Epithelial cell of esophagus (primary cell): ENCODE measurements around the gene UMAD1.
A peak's percentile ranks its signal among the peaks of the same experiment; 100 is the strongest.

ENCODE experiments used
- DNase-seq: peaks from one replicate; pipeline ENCODE4 v3.0.0; 2010; ENCODE audit warnings: low read depth
- H3K4me3 ChIP-seq: 2 replicates; pipeline ENCODE4 v1.5.1; 2011; ENCODE audit warnings: mild to moderate bottlenecking, low read length, control low read depth
- TF ChIP-seq, protein P1 (sequence below): IDR thresholded peaks from 2 replicates; pipeline ENCODE4 v1.5.1; 2011; ENCODE audit warnings: low read depth, mild to moderate bottlenecking, low read length, control low read depth, inconsistent platforms; ENCODE audit not compliant: insufficient read depth; ENCODE audit errors: missing control alignments

UMAD1 gene

GRCh38 chr7:7848892-7849291, 208.3 kb downstream of the UMAD1 start:
- H3K4me3 ChIP-seq = no peak overlapping the region
- TF ChIP-seq, protein P1, sequence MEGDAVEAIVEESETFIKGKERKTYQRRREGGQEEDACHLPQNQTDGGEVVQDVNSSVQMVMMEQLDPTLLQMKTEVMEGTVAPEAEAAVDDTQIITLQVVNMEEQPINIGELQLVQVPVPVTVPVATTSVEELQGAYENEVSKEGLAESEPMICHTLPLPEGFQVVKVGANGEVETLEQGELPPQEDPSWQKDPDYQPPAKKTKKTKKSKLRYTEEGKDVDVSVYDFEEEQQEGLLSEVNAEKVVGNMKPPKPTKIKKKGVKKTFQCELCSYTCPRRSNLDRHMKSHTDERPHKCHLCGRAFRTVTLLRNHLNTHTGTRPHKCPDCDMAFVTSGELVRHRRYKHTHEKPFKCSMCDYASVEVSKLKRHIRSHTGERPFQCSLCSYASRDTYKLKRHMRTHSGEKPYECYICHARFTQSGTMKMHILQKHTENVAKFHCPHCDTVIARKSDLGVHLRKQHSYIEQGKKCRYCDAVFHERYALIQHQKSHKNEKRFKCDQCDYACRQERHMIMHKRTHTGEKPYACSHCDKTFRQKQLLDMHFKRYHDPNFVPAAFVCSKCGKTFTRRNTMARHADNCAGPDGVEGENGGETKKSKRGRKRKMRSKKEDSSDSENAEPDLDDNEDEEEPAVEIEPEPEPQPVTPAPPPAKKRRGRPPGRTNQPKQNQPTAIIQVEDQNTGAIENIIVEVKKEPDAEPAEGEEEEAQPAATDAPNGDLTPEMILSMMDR = no peak
- peak; percentile 7 for DNase-seq

DNA sequence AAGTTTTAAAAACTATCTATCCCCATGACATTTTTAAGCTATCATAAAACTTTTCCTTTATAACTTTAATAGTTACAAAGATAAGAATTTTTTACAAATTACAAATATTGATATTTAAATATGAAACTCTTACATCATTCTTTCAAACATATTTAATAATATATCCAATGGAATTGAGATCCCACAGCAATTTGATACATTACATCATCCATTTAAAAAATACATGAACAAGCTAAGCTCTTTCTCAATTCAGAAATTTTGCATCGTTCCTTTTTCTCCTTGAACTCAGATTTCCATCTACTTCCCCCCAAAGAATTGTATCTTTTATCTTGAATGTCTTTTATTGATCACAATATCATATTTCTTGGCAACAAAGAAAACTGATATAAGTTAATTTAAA, 209.6 kb downstream of the UMAD1 start:
- TF ChIP-seq, protein P1 = no peak
- H3K4me3 ChIP-seq = no peak overlapping the region
- no peak for DNase-seq

GRCh38 chr7:7851381-7851780, 210.8 kb downstream of the UMAD1 start:
- peak; percentile 8 for DNase-seq
- H3K4me3 ChIP-seq = no peak overlapping the region
- TF ChIP-seq, protein P1 = no peak

DNA sequence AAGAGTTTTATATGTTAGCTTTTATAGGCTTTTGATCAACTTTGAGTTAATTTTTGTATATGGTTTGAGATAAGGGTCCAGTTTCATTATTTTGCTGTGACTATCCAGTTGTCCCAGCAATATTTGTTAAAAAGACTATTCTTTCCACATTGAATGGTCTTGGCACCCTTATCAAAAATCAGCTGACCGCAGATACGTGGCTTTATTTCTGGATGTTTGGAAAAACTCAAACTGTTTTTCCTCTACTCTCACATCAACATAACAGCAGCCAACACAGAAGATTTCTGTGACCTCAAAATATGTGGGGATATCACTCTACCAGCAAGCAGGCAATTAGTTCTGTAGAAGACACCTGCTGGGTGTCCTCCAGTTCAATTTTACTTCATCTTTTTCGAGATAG, 211.4 kb downstream of the UMAD1 start:
- TF ChIP-seq, protein P1 = no peak
- no peak overlapping the region for H3K4me3 ChIP-seq
- DNase-seq = no peak

DNA sequence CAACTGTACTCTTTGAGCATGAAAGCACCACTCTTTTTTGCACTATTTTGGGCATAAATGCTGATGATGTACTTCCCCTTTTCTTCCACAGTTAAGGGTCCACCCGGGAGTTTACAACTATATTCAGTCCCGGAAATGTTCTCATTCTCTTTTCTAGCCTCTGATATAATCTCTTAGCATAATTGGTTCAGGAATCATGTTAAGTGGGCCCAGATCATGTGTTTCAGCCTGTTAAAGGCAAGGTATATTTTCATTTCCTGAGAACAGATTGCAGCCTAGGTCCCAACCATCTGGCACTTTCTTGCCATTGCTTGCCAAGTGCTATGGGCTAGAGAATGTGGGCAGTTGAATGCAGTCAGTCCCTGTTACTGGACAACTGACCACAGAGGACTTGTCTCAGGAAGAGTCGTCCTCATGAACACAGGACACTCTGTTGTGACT, 216.6 kb downstream of the UMAD1 start:
- H3K4me3 ChIP-seq = no peak overlapping the region
- DNase-seq = no peak
- TF ChIP-seq, protein P1 = no peak

DNA sequence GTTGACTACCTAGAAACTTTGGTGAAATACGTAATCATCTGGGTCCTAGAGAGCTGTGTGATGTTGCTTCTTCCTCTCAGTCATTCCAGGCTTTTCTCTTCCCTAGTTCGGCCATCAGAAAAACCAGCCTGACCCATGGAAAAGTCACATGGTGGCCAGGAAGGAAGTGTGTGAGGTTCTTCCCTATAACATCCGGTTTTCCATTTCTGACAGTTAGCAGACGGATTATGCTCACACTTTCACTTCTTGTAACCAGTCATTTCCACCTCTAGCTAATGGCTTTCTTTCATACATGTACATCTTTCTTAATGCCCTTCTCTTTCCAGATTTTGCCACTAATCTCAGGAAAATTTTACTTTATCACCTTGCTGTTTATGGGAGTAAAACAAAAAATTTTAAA, 218.0 kb downstream of the UMAD1 start:
- TF ChIP-seq, protein P1 = no peak
- no peak overlapping the region for H3K4me3 ChIP-seq
- DNase-seq = no peak

DNA sequence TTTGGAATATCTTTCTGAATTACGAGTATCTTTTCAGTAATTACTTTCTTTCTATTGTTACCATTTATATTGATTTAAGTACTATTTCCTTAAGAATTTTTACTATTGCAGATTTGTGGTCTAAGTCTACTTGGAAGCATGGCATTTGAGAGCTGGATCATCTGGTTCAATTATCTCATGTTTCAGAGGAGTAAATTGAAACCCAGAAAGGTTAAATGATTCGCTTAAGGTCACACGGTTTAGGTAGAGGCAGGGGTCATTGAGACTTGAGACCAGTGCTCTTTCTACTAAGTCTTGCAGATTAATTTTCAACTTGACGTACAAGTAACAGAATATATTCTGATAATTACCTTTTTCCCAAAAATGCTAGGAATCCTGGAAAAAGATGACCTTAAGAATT, 218.9 kb downstream of the UMAD1 start:
- no peak overlapping the region for H3K4me3 ChIP-seq
- no peak for DNase-seq
- TF ChIP-seq, protein P1 = no peak
